ENCODE results near the gene FIBP. TPM values are rescaled to one million over a fixed set of nuclear protein-coding genes. Genes with fewer than 3 reads are reported as not detected.

The FIBP gene
- total RNA-seq, 1 donor from 2014 or later, result 144 TPM

DNA sequence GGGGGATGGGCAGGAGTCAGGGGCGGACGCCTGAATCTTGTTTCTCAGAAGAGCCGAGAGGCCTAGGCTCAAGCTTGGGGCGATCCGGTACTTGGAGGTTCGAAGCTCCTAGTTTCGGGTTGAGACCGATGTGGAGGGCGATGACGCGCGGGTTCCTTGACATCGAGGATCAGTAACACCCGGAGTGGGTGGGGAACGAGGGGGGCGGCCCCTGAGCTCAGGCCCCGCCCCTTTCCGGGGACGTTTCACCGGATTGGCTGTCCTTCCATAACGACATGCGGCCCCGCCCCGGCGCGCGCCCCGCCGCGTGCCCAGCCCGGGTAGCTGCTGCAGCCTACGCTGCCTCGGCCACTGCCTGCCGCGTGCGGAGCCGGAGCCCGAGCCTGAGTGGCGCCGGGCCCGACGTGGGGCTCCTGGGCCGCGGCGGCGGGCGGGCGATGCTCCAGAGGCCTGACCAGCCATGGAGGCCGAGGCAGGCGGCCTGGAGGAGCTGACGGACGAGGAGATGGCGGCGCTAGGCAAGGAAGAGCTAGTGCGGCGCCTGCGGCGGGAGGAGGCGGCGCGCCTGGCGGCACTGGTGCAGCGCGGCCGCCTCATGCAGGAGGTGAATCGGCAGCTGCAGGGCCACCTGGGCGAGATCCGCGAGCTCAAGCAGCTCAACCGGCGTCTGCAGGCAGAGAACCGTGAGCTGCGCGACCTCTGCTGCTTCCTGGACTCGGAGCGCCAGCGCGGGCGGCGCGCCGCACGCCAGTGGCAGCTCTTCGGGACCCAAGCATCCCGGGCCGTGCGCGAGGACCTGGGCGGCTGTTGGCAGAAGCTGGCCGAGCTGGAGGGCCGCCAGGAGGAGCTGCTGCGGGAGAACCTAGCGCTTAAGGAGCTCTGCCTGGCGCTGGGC, 2.3 kb upstream of the FIBP start, which contains the start of gene CCDC85B:
TSS of gene CCDC85B (plus strand) at position 350 of the 895 bp plus-strand sequence. CDS start at position 461, 111 bp downstream.
- peaks cover under 1% of the 10 kb centered on the region for H3K36me3 ChIP-seq (ENCODE audit: control insufficient read depth, insufficient read depth, low read length)
- DNase-seq (ENCODE audit: low read depth), result no peak
- TF ChIP-seq, protein P1, sequence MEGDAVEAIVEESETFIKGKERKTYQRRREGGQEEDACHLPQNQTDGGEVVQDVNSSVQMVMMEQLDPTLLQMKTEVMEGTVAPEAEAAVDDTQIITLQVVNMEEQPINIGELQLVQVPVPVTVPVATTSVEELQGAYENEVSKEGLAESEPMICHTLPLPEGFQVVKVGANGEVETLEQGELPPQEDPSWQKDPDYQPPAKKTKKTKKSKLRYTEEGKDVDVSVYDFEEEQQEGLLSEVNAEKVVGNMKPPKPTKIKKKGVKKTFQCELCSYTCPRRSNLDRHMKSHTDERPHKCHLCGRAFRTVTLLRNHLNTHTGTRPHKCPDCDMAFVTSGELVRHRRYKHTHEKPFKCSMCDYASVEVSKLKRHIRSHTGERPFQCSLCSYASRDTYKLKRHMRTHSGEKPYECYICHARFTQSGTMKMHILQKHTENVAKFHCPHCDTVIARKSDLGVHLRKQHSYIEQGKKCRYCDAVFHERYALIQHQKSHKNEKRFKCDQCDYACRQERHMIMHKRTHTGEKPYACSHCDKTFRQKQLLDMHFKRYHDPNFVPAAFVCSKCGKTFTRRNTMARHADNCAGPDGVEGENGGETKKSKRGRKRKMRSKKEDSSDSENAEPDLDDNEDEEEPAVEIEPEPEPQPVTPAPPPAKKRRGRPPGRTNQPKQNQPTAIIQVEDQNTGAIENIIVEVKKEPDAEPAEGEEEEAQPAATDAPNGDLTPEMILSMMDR (IDR thresholded peaks at IDR 0.05; ENCODE audit: insufficient read depth, low read length, poor library complexity, severe bottlenecking), result peak; percentile 11
- peak within 1 kb of the TSS; percentile 61 for H3K4me3 ChIP-seq (ENCODE audit: low read depth, low read length)
- H3K27me3 ChIP-seq (ENCODE audit: control insufficient read depth, insufficient read depth, low read length), result no peaks in the 10 kb centered on the region

DNA sequence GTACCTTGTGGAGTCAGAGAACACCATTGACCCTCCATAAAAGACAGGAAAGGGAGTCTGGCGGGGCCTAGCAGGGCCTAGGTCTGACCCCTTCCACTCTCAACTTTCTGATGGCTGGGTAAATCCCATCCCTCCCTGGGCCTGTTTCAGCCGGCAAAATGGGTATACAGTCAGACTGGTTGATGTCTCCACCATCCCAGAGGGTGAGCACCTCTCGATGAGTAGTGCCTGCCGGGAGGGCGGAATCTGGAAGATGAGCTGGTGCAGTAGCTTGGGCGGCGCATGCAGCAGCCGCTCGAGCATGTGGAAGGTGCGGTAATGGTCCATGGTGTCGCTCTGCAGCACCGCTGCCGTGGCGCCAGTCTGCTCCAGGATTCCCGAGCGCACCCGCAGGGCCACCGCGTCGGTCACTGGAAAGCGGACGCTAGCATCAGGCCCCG, 528 bp downstream of the FIBP start:
- TF ChIP-seq, protein P1 (IDR thresholded peaks at IDR 0.05; ENCODE audit: insufficient read depth, low read length, poor library complexity, severe bottlenecking), result no peak
- Histone ChIP-seq H3K36me3 (ENCODE audit: control insufficient read depth, insufficient read depth, low read length) (peaks cover 11% of the 10 kb centered on the region), H3K27me3 (ENCODE audit: control insufficient read depth, insufficient read depth, low read length) (no peaks in the 10 kb centered on the region), H3K4me3 (ENCODE audit: low read depth, low read length) (peak overlapping the region; percentile 63)
- DNase-seq (ENCODE audit: low read depth), result no peak

- Histone ChIP-seq H3K4me3 (ENCODE audit: low read depth, low read length) (peak overlapping the region; percentile 63), H3K36me3 (ENCODE audit: control insufficient read depth, insufficient read depth, low read length) (peaks cover 11% of the 10 kb centered on the region), H3K27me3 (ENCODE audit: control insufficient read depth, insufficient read depth, low read length) (no peaks in the 10 kb centered on the region)
- TF ChIP-seq, protein P1 (IDR thresholded peaks at IDR 0.05; ENCODE audit: insufficient read depth, low read length, poor library complexity, severe bottlenecking), result no peak
- DNase-seq (ENCODE audit: low read depth), result no peak
Measured at GRCh38 chr11:65886826-65887722, 1.2 kb downstream of the FIBP start.

GRCh38 chr11:65885808-65886536, 2.3 kb downstream of the FIBP start:
- H3K4me3 ChIP-seq (ENCODE audit: low read depth, low read length), result no peak overlapping the region
- no peak for DNase-seq (ENCODE audit: low read depth)
- TF ChIP-seq, protein P1 (IDR thresholded peaks at IDR 0.05; ENCODE audit: insufficient read depth, low read length, poor library complexity, severe bottlenecking), result no peak
- peaks cover 11% of the 10 kb centered on the region for H3K36me3 ChIP-seq (ENCODE audit: control insufficient read depth, insufficient read depth, low read length)
- H3K27me3 ChIP-seq (ENCODE audit: control insufficient read depth, insufficient read depth, low read length), result no peaks in the 10 kb centered on the region

GRCh38 chr11:65885231-65885630, 3.0 kb downstream of the FIBP start:
- no peaks in the 10 kb centered on the region for H3K27me3 ChIP-seq (ENCODE audit: control insufficient read depth, insufficient read depth, low read length)
- TF ChIP-seq, protein P1 (IDR thresholded peaks at IDR 0.05; ENCODE audit: insufficient read depth, low read length, poor library complexity, severe bottlenecking), result no peak
- DNase-seq (ENCODE audit: low read depth), result no peak
- H3K36me3 ChIP-seq (ENCODE audit: control insufficient read depth, insufficient read depth, low read length), result peaks cover 11% of the 10 kb centered on the region
- no peak overlapping the region for H3K4me3 ChIP-seq (ENCODE audit: low read depth, low read length)
